OCI-LY3 (cell line): ENCODE data around the gene SOX1.

Source experiments
- H2AFZ ChIP-seq: fragments of 200-600, 300-600 bp; shearing (Covaris generic); 2 replicates; pipeline ENCODE4 v1.6.0; 2014; ENCODE audit warnings: antibody characterized with exemption, low read depth, low read length
- H3K27ac ChIP-seq: fragments of 200-600, 300-600 bp; sonication (generic); 2 replicates; pipeline ENCODE4 v1.5.1; 2014; ENCODE audit warnings: mild to moderate bottlenecking, low read length, moderate library complexity, mixed read lengths
- H3K27me3 ChIP-seq: fragments of 200-600, 300-600 bp; sonication (generic); 2 replicates; pipeline ENCODE4 v1.6.1; 2014; ENCODE audit warnings: low read depth, low read length, mixed read lengths
- H3K36me3 ChIP-seq: fragments of 200-600, 300-600 bp; sonication (generic); replicated peaks from 2 replicates; pipeline ENCODE3; 2014; ENCODE audit warnings: low read depth, low read length, mixed read lengths
- H3K4me1 ChIP-seq: fragments of 300-600, 200-600 bp; sonication (generic); 2 replicates; pipeline ENCODE4 v1.6.1; 2014; ENCODE audit warnings: low read length, mixed read lengths
- H3K4me2 ChIP-seq: fragments of 200-600, 300-600 bp; sonication (generic); 2 replicates; pipeline ENCODE4 v1.6.1; 2014; ENCODE audit warnings: low read length, mixed read lengths
- H3K4me3 ChIP-seq: fragments of 300-600, 200-600 bp; sonication (generic); 2 replicates; pipeline ENCODE4 v1.5.1; 2014; ENCODE audit warnings: antibody characterized with exemption, mild to moderate bottlenecking, low read length, moderate library complexity
- H3K79me2 ChIP-seq: fragments of 300-600, 200-600 bp; shearing (Covaris generic); 2 replicates; pipeline ENCODE4 v1.6.1; 2014; ENCODE audit warnings: mild to moderate bottlenecking, low read length, mixed read lengths
- H3K9ac ChIP-seq: fragments of 300-600, 200-600 bp; shearing (Covaris generic); 2 replicates; pipeline ENCODE4 v1.6.0; 2014; ENCODE audit warnings: mild to moderate bottlenecking, low read length, moderate library complexity
- H3K9me3 ChIP-seq: fragments of 200-600, 300-600 bp; shearing (Covaris generic); 2 replicates; pipeline ENCODE4 v1.6.1; 2014; ENCODE audit warnings: low read length, mixed read lengths; ENCODE audit not compliant: insufficient read depth
- H4K20me1 ChIP-seq: fragments of 200-600, 300-600 bp; sonication (generic); 2 replicates; pipeline ENCODE4 v1.6.1; 2016; ENCODE audit warnings: low read length, mixed read lengths; ENCODE audit not compliant: insufficient read depth
- EZH2phosphoT487 ChIP-seq: fragments of 200-600 bp; shearing (Covaris generic); IDR thresholded peaks from 2 replicates; pipeline ENCODE4 v1.6.1; 2018; ENCODE audit warnings: antibody characterized with exemption, mixed run types, low read depth
- TF ChIP-seq, protein P1 (sequence below): fragments of 200-600, 300-600 bp; sonication (generic); IDR thresholded peaks from 2 replicates; pipeline ENCODE4 v1.5.1; 2014; ENCODE audit warnings: antibody characterized with exemption, low read length, low read depth

The SOX1 gene

DNA sequence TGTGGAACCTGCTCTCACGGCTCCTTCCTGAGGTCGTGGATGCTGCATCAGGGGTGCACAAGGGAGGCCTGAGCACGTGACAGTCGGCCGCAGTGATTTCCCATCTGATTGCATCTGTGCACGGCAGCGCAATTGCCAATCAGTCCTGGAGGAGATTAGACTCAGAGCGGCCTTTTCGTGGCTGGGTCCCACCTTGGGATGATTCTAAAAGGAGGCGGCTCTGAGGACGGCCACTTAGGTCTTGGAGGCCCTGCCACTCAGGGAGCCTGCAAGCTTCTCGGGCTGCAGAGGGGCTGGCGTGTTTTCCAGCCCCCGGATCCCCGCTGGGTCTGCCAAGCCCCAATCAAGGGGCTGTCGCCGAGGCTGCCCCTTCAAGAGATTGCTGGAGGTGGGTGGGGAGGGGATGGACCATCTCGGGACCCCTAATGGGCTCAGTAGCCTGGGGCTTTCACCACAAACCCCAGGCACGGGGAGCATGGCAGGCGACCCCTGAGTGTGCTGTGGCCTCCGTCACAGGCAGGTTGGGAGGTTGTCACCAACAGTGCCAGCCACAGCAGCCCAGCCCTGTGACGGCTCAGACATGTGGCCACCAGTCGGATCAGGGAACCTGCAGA is 51.6 kb downstream of the SOX1 start:
- H3K9ac ChIP-seq, result no peak overlapping the region
- H3K79me2 ChIP-seq, result no peaks in the 10 kb centered on the region
- H2AFZ ChIP-seq, result no peak overlapping the region
- H3K4me2 ChIP-seq, result no peak overlapping the region
- H3K27me3 ChIP-seq, result no peaks in the 10 kb centered on the region
- no peak overlapping the region for H3K4me3 ChIP-seq
- TF ChIP-seq, protein P1, sequence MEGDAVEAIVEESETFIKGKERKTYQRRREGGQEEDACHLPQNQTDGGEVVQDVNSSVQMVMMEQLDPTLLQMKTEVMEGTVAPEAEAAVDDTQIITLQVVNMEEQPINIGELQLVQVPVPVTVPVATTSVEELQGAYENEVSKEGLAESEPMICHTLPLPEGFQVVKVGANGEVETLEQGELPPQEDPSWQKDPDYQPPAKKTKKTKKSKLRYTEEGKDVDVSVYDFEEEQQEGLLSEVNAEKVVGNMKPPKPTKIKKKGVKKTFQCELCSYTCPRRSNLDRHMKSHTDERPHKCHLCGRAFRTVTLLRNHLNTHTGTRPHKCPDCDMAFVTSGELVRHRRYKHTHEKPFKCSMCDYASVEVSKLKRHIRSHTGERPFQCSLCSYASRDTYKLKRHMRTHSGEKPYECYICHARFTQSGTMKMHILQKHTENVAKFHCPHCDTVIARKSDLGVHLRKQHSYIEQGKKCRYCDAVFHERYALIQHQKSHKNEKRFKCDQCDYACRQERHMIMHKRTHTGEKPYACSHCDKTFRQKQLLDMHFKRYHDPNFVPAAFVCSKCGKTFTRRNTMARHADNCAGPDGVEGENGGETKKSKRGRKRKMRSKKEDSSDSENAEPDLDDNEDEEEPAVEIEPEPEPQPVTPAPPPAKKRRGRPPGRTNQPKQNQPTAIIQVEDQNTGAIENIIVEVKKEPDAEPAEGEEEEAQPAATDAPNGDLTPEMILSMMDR, result no peak
- no peak for TF ChIP-seq EZH2phosphoT487
- no peaks in the 10 kb centered on the region for H3K4me1 ChIP-seq
- no peak overlapping the region for H3K27ac ChIP-seq
- H4K20me1 ChIP-seq, result no peaks in the 10 kb centered on the region
- H3K9me3 ChIP-seq, result no peaks in the 10 kb centered on the region; the same call in 1 of the 2 replicates
- no peaks in the 10 kb centered on the region for H3K36me3 ChIP-seq

DNA sequence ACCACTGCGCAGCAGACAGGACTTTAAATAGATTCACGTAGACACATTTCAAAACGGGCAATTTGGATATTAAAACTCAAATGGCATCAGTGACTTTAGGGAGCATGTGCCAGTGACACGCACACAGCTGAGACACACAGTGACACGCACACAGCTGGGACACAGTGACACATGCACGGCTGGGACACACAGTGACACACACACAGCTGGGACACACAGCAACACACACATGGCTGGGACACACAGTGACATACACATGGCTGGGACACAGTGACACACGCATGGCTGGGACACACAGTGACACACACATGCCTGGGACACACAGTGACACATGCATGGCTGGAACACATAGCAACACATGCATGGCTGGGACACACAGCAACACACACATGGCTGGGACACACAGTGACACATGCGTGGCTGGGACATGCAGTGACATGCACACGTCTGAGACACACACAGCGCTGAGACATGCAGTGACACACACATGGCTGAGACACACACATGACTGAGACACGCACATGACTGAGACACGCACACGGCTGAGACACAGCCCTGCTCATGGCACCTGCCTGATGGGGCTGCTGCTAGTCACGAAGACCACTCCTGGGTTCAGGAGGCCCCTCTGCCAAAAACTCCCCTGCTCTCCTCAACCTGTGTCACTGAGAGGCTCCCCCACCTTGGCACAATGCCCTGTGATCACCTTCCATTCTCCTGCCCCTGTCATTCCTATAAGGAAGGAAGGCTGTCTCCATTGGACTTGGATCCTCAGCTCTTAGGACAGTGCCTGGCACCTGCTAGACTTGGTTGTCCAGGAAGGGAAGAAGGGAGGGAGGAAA is 52.5 kb downstream of the SOX1 start:
- Histone ChIP-seq H3K79me2 (no peaks in the 10 kb centered on the region), H3K4me3 (no peak overlapping the region), H3K9ac (no peak overlapping the region), H2AFZ (no peak overlapping the region), H3K4me1 (no peaks in the 10 kb centered on the region), H3K27ac (no peak overlapping the region), H3K4me2 (no peak overlapping the region), H3K36me3 (no peaks in the 10 kb centered on the region), H3K9me3 (no peaks in the 10 kb centered on the region; the same call in 1 of the 2 replicates), H4K20me1 (no peaks in the 10 kb centered on the region), H3K27me3 (no peaks in the 10 kb centered on the region)
- TF ChIP-seq EZH2phosphoT487, result no peak
- TF ChIP-seq, protein P1, result no peak

DNA sequence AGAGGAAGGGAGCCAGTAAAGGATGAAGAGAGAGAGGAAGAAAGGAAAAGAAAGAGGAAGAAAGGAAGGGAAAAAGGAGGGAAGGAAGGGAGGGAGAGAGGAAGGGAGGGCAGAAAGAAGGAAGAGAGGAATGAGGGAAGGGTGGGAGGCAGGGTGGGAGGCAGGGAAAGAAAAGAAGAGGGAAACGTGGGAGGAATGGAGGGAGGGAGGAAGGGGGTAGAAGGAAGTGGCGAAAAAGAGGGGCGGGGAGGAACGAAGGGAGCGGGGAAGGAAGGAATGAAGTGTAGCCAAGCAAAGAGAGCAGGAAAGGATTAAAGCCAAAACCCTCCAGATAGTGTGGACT is 53.1 kb downstream of the SOX1 start:
- Histone ChIP-seq H3K36me3 (no peaks in the 10 kb centered on the region), H3K4me1 (no peaks in the 10 kb centered on the region), H3K9me3 (no peaks in the 10 kb centered on the region; the same call in 1 of the 2 replicates), H3K27me3 (no peaks in the 10 kb centered on the region), H3K9ac (no peak overlapping the region), H3K4me3 (no peak overlapping the region), H4K20me1 (no peaks in the 10 kb centered on the region), H3K4me2 (no peak overlapping the region), H2AFZ (no peak overlapping the region), H3K27ac (no peak overlapping the region), H3K79me2 (no peaks in the 10 kb centered on the region)
- TF ChIP-seq EZH2phosphoT487, result no peak
- TF ChIP-seq, protein P1, result no peak
